Stomach (tissue), 4 donors: Measurements from ENCODE around the gene WDR64.

Source experiments
- CTCF ChIP-seq, 7 experiments: fragments of 450-650 bp in 4 of 7; fragments of 200-600 bp in 3 of 7; sonication (generic) in 3 of 7; IDR thresholded peaks; one replicate each; pipeline ENCODE4 v1.5.1; 2016 to 2019; ENCODE audit warnings: antibody characterized with exemption in 7 of 7, control low read depth in 2 of 7, mild to moderate bottlenecking in 1 of 7
- POLR2AphosphoS5 ChIP-seq, 3 donors: sonication (generic); formaldehyde crosslinking; IDR thresholded peaks; one replicate each; pipeline ENCODE4 v1.6.1; 2016; ENCODE audit warnings: antibody characterized with exemption in 3 of 3

- no peak for TF ChIP-seq CTCF (IDR thresholded peaks at IDR 0.05)
- TF ChIP-seq POLR2AphosphoS5 (IDR thresholded peaks at IDR 0.05): no peak
Observed at GRCh38 chr1:241747992-241748391, 95.9 kb downstream of the WDR64 start.
